Stimulated activated naive CD8-positive, alpha-beta T cell treated with anti-CD3 and anti-CD28 coated beads, Interleukin-15, Interleukin-2, amounts not matched to agents 100 ng/mL and 50 ng/mL, for 24 hours (primary cell): ENCODE measurements around the gene MSRB1.
"Not testable (repeated sequence)": the region's sequence is repeated elsewhere in the genome, so short reads cannot be mapped to it uniquely, and the experiment has no call there.

Experiments used
- H3K27ac Mint-ChIP-seq: one replicate; pipeline ENCODE4 v1.8.0; 2021; ENCODE audit warnings: mild to moderate bottlenecking, mixed read lengths
- H3K27me3 Mint-ChIP-seq: one replicate; pipeline ENCODE4 v1.8.0; 2021; ENCODE audit warnings: mixed read lengths
- H3K36me3 Mint-ChIP-seq: one replicate; pipeline ENCODE4 v1.8.0; 2021; ENCODE audit warnings: low read depth, mixed read lengths
- H3K4me1 Mint-ChIP-seq: one replicate; pipeline ENCODE4 v1.8.0; 2021; ENCODE audit warnings: low read depth, mixed read lengths
- H3K4me3 Mint-ChIP-seq: one replicate; pipeline ENCODE4 v1.8.0; 2021; ENCODE audit warnings: mild to moderate bottlenecking, mixed read lengths
- H3K9me3 Mint-ChIP-seq: one replicate; pipeline ENCODE4 v1.8.0; 2021; ENCODE audit warnings: mixed read lengths

MSRB1 gene

DNA sequence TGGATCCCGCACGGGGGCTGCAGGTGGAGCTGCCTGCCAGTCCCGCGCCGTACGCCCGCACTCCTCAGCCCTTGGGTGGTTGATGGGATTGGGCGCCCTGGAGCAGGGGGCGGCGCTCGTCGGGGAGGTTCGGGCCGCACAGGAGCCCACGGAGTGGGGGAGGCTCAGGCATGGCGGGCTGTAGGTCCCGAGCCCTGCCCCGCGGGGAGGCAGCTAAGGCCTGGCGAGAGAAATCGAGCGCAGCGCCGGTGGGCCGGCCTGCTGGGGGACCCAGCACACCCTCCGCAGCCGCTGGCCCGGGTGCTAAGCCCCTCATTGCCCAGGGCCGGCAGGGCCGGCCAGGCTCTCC lies 15.1 kb upstream of the MSRB1 start:
- not testable (repeated sequence) for H3K9me3 Mint-ChIP-seq, H3K27me3 Mint-ChIP-seq, H3K27ac Mint-ChIP-seq, H3K4me3 Mint-ChIP-seq
- Mint-ChIP-seq H3K4me1 (peaks cover 33% of the 10 kb centered on the region), H3K36me3 (peaks cover 25% of the 10 kb centered on the region)

GRCh38 chr16:1957434-1958142 lies 14.6 kb upstream of the MSRB1 start:
- Mint-ChIP-seq H3K36me3 (peaks cover 20% of the 10 kb centered on the region), H3K4me1 (peaks cover 29% of the 10 kb centered on the region)
- not testable (repeated sequence) for H3K27ac Mint-ChIP-seq, H3K27me3 Mint-ChIP-seq, H3K9me3 Mint-ChIP-seq, H3K4me3 Mint-ChIP-seq

DNA sequence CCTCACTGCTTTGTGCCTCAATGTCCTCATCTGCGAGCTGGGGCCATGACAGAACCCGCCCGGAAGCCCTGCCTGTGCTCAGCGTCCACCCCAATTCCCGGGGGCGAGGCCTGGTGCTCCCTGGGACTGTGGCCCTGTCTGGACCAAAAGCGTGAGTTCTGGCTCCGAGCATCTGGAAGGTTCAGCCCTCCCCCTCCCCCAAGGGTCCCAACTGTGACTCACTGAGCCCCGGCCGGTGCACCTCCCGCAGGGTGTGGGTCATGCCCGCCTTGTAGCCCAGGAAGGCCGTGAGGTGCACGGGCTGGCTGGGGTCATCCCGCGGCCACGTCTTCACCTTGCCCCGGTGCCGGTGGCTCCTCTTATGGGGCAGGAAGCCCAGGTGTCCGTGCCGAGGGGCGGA lies 10.7 kb upstream of the MSRB1 start:
- Mint-ChIP-seq H3K9me3 (no peaks in the 10 kb centered on the region), H3K36me3 (no peaks in the 10 kb centered on the region), H3K4me3 (no peak overlapping the region), H3K4me1 (peaks cover 4% of the 10 kb centered on the region), H3K27me3 (no peaks in the 10 kb centered on the region), H3K27ac (no peak overlapping the region)

GRCh38 chr16:1950559-1950958 lies 7.6 kb upstream of the MSRB1 start:
- Mint-ChIP-seq H3K27me3 (no peaks in the 10 kb centered on the region), H3K27ac (no peak overlapping the region), H3K4me3 (no peak overlapping the region), H3K36me3 (no peaks in the 10 kb centered on the region), H3K9me3 (no peaks in the 10 kb centered on the region), H3K4me1 (peaks cover 4% of the 10 kb centered on the region)

GRCh38 chr16:1950047-1950446 lies 7.0 kb upstream of the MSRB1 start:
- no peaks in the 10 kb centered on the region for H3K27me3 Mint-ChIP-seq
- peaks cover 4% of the 10 kb centered on the region for H3K4me1 Mint-ChIP-seq
- H3K9me3 Mint-ChIP-seq, result no peaks in the 10 kb centered on the region
- H3K27ac Mint-ChIP-seq, result no peak overlapping the region
- no peaks in the 10 kb centered on the region for H3K36me3 Mint-ChIP-seq
- H3K4me3 Mint-ChIP-seq, result no peak overlapping the region

- H3K36me3 Mint-ChIP-seq, result no peaks in the 10 kb centered on the region
- H3K4me3 Mint-ChIP-seq, result no peak overlapping the region
- H3K27me3 Mint-ChIP-seq, result no peaks in the 10 kb centered on the region
- peaks cover 5% of the 10 kb centered on the region for H3K4me1 Mint-ChIP-seq
- no peaks in the 10 kb centered on the region for H3K9me3 Mint-ChIP-seq
- no peak overlapping the region for H3K27ac Mint-ChIP-seq
Observed at GRCh38 chr16:1949507-1949906, 6.5 kb upstream of the MSRB1 start.

- Mint-ChIP-seq H3K4me3 (no peak overlapping the region), H3K27ac (peak overlapping the region; percentile 0), H3K36me3 (no peaks in the 10 kb centered on the region), H3K4me1 (peaks cover 13% of the 10 kb centered on the region), H3K9me3 (no peaks in the 10 kb centered on the region), H3K27me3 (no peaks in the 10 kb centered on the region)
Observed at GRCh38 chr16:1947369-1947670, 4.3 kb upstream of the MSRB1 start.

DNA sequence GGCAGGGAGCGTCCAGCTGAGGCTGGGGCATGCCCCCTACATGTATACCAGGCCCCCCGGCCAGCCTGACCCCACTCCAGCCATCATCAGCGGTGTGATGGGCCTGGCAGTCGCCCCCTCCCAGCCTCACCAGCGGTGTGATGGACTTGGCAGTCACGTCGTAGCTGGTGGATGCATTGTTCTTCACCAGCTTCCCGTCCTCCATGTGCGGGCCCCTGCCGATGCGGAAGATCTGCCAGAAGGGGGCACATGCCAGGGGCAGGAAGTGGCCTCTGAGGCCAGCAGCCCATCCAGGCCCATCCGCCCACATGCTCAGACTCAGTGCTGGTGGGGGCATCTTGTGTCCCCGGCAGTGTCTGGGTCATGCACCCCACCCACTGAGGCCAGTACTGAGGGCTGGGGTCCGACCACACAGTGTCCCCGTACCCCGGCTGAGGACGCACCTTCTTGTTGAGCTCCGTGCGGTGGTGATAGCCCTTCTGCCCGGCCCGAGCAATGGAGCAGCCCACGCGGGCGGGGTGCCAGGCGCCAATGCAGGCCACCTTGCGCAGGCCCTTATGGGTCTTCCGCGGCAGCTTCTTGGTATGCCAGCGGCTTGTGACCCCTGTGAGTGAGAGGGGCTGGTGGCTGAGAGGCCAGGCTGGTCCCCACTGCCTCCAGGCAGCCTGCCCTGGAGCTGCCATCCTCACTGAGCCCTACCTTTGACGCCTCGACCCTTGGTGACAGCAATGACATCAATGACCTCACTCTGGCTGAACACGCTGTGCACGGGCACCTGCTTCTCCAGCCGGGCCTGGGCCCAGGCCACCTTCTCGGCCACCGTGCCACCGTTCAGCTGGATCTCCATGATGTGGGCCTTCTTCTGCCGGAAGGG lies 3.7 kb upstream of the MSRB1 start:
- H3K27ac Mint-ChIP-seq, result peak overlapping the region; percentile 0

DNA sequence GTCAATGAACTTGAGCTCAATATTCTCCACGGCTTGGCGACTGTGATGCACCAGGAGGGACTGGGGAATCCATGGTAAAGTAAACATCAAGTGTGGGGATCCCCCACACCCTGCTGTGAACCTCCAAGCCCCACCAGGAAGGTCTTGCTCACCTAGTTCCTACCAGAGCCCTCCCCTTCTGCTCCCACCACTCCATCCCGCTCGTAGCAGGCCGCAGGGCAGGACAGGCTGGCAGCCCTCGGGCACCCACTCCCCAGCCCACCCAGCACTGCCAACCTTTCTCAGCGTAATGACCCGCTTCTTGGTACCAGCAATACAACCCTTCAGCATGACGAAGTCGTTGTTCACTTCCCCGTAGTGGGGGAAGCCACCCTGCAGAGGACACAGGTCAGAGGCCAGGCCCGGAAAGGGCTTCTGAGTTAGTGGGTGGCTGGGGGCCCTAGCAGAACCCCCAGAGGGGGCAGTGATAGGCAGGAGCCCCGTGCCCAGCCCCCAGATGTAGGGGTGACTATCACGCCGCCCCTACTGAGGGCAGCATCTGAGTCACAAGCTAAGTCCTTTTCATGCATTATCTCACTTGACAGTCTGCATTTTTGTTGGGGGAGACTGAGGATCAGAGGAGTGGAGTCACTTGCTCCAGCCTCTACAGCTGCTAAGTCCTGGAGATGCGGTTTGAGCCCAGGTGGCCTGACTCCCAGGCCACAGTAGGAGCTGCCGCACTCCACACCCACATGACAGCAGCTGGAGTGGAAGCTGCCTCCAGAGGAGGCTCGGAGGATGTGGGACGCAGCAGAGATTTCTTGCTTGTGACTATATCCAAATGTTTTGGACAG lies 2.8 kb upstream of the MSRB1 start:
- H3K4me1 Mint-ChIP-seq, result peaks cover 24% of the 10 kb centered on the region
- H3K27me3 Mint-ChIP-seq, result no peaks in the 10 kb centered on the region
- no peaks in the 10 kb centered on the region for H3K9me3 Mint-ChIP-seq
- no peak overlapping the region for H3K4me3 Mint-ChIP-seq
- no peaks in the 10 kb centered on the region for H3K36me3 Mint-ChIP-seq
- no peak overlapping the region for H3K27ac Mint-ChIP-seq

More for the DNA sequence above, 3.7 kb upstream of the MSRB1 start:
- Mint-ChIP-seq H3K36me3 (no peaks in the 10 kb centered on the region), H3K4me1 (peaks cover 19% of the 10 kb centered on the region), H3K4me3 (no peak overlapping the region), H3K9me3 (no peaks in the 10 kb centered on the region), H3K27me3 (no peaks in the 10 kb centered on the region)

DNA sequence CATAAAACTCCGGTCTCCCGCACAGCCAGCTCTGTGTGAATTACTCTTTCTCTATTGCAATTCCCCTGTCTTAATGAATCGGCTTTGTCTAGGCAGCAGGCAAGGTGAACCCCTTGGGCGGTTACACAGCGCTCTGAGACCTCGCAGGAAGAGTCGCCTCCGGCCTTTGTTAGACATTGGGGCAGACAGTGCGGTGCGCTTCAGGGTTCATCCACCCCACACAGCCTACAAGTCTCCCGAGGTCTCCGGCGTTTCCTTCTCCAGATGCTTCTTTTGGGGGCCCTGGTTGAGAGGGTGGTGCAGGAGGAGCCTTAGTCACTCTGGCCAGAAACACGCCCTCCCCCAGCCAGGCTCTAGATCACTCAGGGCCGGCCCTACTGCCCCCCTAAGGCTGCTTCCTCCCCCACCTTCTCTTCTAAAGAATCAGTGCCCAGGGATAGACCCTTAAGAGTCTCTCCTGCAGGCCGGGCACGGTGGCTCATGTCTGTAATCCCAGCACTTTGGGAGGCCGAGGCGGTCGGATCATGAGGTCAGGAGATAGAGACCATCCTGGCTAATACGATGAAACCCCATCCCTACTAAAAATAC lies 1.7 kb upstream of the MSRB1 start:
- H3K27ac Mint-ChIP-seq, result no peak overlapping the region
- H3K9me3 Mint-ChIP-seq, result no peaks in the 10 kb centered on the region
- H3K4me3 Mint-ChIP-seq, result peak overlapping the region; percentile 87
- no peaks in the 10 kb centered on the region for H3K36me3 Mint-ChIP-seq
- peaks cover 24% of the 10 kb centered on the region for H3K4me1 Mint-ChIP-seq
- H3K27me3 Mint-ChIP-seq, result no peaks in the 10 kb centered on the region

DNA sequence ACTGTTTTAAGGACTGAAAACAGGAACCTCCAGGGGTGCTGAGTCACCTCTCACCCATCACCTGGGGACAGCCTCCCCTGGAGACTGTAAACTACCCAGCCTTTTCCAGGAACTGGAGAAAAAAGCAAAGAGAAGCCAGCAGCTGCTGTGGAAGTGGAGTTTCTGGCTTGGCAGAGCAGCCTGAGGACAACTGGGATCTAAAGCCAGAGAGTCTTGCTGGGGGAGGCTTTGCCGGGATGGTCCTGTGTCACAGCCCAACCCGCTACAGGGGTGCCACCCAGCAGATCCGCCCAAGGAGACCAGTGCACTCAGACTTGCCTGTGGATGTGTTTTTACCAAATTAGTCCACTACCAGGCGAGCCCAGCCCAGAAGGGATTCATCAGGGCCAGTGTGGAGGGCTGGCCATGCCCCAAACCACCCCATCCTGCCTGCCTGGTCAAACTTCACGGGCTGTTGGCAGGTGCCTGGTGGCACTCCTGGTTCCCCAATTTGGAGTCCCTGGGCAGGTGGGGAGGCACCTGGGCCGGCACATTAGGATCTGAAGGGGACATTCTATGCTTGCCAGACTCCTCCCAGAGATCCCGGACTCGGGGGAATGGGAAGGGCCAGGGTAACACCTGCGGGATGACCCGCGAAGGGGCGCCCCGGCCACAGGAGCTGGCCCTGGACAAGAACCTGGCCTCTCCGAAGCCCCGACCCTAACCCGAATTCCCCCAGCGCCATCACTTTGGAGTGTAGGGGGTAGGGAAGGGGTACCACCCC lies 771 bp downstream of the MSRB1 start:
- Mint-ChIP-seq H3K36me3 (peaks cover 5% of the 10 kb centered on the region), H3K27ac (no peak overlapping the region), H3K4me1 (peaks cover 24% of the 10 kb centered on the region), H3K4me3 (peak overlapping the region; percentile 87), H3K9me3 (no peaks in the 10 kb centered on the region), H3K27me3 (no peaks in the 10 kb centered on the region)

GRCh38 chr16:1941162-1942046 lies 1.6 kb downstream of the MSRB1 start:
- peaks cover 24% of the 10 kb centered on the region for H3K4me1 Mint-ChIP-seq
- no peaks in the 10 kb centered on the region for H3K27me3 Mint-ChIP-seq
- H3K4me3 Mint-ChIP-seq, result peak overlapping the region; percentile 87
- H3K9me3 Mint-ChIP-seq, result no peaks in the 10 kb centered on the region
- no peak overlapping the region for H3K27ac Mint-ChIP-seq
- peaks cover 5% of the 10 kb centered on the region for H3K36me3 Mint-ChIP-seq

- Mint-ChIP-seq H3K27me3 (no peaks in the 10 kb centered on the region), H3K4me1 (peaks cover 24% of the 10 kb centered on the region), H3K27ac (no peak overlapping the region), H3K4me3 (no peak overlapping the region), H3K9me3 (no peaks in the 10 kb centered on the region), H3K36me3 (peaks cover 5% of the 10 kb centered on the region)
Observed at GRCh38 chr16:1940273-1941161, 2.5 kb downstream of the MSRB1 start.
